Choroid plexus epithelial cell (primary cell): ENCODE results near the gene RNF148.
"Not testable (repeated sequence)": the region's sequence is repeated elsewhere in the genome, so short reads cannot be mapped to it uniquely, and the experiment has no call there.

Source experiments
- DNase-seq: peaks from one replicate; pipeline ENCODE4 v3.0.0-alpha.2; 2010; ENCODE audit warnings: low read depth
- H3K4me3 ChIP-seq: 2 replicates; pipeline ENCODE4 v1.5.1; 2011; ENCODE audit warnings: low read depth, mild to moderate bottlenecking, control low read depth, low read length, moderate library complexity
- TF ChIP-seq, protein P1 (sequence below): conservative IDR thresholded peaks from 2 replicates; pipeline ENCODE4 v1.5.1; 2011; ENCODE audit warnings: low read depth, mild to moderate bottlenecking, control low read depth, inconsistent platforms, low read length, moderate library complexity

The RNF148 gene

DNA sequence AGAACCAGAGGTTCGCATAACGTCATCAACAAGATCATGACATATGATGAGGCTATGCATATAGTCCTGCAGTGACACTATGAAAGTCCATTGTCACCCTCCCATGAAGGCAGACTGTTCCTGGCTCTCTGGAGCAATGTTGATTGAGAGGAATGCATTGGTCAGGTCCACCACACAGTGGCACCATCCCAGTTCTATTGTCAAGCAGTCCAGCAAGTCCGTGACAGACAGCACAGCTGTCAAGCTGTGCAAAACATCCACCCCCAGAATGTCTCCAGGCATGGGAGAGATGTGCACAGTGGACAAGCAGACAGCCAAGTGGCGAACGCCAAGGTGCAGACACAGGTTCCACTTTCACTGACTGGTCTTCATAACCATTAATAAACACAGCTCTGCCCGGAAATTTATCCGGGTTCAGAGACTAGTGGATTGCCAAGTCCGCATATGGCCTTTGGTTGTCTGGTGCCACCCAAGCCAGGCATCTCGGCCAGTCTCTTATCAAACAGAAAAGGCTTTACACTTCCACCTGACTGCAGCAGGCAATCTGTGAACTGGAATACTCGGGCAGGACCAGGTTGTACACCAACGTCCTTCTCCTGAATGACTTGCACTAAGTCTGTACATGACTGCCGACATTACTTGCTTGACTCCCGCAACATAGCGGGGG, 11.0 kb downstream of the RNF148 start:
- TF ChIP-seq, protein P1, sequence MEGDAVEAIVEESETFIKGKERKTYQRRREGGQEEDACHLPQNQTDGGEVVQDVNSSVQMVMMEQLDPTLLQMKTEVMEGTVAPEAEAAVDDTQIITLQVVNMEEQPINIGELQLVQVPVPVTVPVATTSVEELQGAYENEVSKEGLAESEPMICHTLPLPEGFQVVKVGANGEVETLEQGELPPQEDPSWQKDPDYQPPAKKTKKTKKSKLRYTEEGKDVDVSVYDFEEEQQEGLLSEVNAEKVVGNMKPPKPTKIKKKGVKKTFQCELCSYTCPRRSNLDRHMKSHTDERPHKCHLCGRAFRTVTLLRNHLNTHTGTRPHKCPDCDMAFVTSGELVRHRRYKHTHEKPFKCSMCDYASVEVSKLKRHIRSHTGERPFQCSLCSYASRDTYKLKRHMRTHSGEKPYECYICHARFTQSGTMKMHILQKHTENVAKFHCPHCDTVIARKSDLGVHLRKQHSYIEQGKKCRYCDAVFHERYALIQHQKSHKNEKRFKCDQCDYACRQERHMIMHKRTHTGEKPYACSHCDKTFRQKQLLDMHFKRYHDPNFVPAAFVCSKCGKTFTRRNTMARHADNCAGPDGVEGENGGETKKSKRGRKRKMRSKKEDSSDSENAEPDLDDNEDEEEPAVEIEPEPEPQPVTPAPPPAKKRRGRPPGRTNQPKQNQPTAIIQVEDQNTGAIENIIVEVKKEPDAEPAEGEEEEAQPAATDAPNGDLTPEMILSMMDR, result no peak
- no peak for DNase-seq
- no peak overlapping the region for H3K4me3 ChIP-seq

DNA sequence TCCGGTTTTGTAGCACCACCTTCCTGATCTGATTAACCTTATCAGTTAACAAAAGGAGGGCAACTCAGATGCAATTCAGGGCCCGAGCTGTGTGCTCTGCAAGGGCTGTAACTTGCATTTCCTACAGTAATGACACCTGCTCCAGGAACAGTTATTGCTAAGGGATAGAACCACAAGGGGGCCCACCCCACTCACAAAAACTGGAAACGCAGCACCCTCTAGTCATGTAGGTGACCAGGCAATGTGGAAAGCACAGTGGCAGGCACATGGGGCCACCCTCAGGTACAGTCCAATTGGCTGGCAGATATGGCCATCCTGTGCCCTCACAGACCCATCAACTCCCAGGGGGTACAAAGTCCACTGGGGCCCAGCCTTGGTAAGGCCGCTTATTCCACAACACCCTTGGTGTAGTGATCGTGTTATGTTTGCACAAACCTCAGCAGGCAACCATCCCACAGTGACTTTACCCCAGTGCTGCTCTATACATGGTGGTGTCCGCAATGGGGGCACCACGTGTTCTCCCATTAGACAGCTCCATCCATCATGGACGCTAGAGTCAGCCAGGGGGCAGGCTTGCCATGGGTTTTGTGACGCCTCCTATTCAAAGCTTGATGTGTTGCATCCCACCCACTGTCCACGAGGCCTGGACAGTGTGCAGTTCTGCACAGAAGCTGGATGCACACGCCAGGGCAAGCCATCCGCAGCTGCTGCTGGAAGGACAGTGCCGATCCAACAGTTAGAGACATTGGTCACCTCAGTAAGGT, 13.2 kb downstream of the RNF148 start:
- no peak overlapping the region for H3K4me3 ChIP-seq
- no peak for DNase-seq
- TF ChIP-seq, protein P1, result no peak

GRCh38 chr7:122688400-122688998, 14.2 kb downstream of the RNF148 start:
- H3K4me3 ChIP-seq, result no peak overlapping the region
- DNase-seq, result no peak
- TF ChIP-seq, protein P1, result no peak

GRCh38 chr7:122686360-122686878, 16.3 kb downstream of the RNF148 start:
- H3K4me3 ChIP-seq, result no peak overlapping the region
- DNase-seq, result no peak
- TF ChIP-seq, protein P1, result no peak

DNA sequence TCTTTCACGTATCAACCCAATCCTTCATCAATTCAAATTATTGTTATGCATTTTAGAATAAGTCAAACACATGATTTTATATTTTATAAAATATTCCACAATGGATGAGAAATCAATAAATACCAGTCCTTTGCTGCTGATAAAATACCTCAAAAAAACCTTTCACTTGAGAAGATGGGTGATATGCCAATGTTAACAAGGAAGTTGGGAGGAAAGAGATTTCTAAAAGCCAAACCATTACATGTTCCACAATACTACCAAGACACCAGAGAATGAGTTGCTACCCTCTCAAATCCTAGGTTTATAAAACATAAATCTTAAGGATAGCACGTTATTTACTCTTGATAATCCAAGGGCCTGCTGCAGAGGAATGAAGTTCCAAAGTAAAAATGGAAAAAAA, 18.2 kb downstream of the RNF148 start:
- no peak for DNase-seq
- TF ChIP-seq, protein P1, result no peak

DNA sequence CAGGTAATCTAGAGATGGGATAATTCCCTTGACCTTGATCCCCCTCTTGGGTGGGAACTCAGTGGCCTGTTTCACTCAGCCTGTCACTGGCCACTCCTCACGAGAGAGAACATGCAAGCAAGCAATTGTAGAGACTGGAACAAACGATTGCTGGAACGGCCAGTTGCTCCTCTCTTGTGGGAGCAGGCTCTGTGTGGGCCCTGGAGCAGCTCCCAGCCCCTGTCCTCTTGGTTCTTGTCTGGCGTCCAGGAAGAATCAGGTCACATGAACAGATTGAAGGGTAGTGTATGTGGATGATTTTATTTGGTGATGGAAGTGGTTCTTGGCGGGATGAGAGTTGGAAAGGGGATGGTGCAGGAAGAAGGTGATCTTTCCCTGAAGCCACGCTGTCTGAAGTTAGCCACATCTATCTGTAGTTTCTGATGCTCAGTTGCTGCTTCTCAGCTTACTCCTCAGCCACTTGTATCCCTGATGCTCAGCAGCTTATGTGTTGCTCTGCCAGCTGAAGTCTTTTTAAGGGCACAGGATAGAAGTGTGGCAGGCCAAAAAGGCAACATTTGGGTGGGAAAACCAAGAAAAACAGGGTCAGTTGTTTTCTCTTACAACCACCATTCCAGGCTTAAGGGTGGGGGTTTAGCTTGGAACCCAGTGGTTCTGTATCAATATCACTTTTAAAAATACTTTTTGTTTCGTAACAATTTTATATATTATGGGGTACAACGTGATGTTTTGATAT, 19.7 kb downstream of the RNF148 start:
- no peak overlapping the region for H3K4me3 ChIP-seq
- DNase-seq, result no peak
- TF ChIP-seq, protein P1, result no peak

More for the DNA sequence above, 18.2 kb downstream of the RNF148 start:
- H3K4me3 ChIP-seq, result no peak overlapping the region

- not testable (repeated sequence) for H3K4me3 ChIP-seq, DNase-seq
These were observed 21.5 kb downstream of the RNF148 start for GRCh38 chr7:122681186-122681585.
